Lung (tissue), 12 donors: ENCODE measurements around the gene AFAP1L2. TPM values are rescaled to one million over a fixed set of nuclear protein-coding genes. Genes with fewer than 3 reads are reported as not detected.

Source experiments
- ATAC-seq: fragments of 200-7000 bp; cut with Tn5 transposase; one replicate; pipeline ENCODE4 v1.9.1; 2020; ENCODE audit warnings: moderate number of reproducible peaks; ENCODE audit not compliant: insufficient read depth, low FRiP score
- DNase-seq, 3 donors: peaks; one replicate each; pipeline ENCODE4 v3.0.0-alpha.2; 2013 to 2017
- H3K27ac ChIP-seq, 2 donors: one replicate each; pipeline ENCODE4 v1.5.1; 2013; ENCODE audit warnings: mild to moderate bottlenecking in 2 of 2, moderate library complexity in 2 of 2, control low read depth in 1 of 2, inconsistent platforms in 1 of 2, low read depth in 1 of 2, low read length in 1 of 2
- H3K27me3 ChIP-seq, 3 donors: one replicate each; pipeline ENCODE4 v1.5.1; 2013; ENCODE audit warnings: low read length in 2 of 3; ENCODE audit not compliant: control insufficient read depth in 3 of 3, insufficient read depth in 3 of 3
- H3K36me3 ChIP-seq, 4 donors: one replicate each; pipeline ENCODE4 v1.5.1; 2013; ENCODE audit warnings: low read length in 4 of 4, mild to moderate bottlenecking in 1 of 4, moderate library complexity in 1 of 4; ENCODE audit not compliant: control insufficient read depth in 4 of 4, insufficient read depth in 4 of 4
- H3K4me1 ChIP-seq, 5 donors: one replicate each; pipeline ENCODE4 v1.5.1; 2013; ENCODE audit warnings: low read length in 5 of 5, mild to moderate bottlenecking in 2 of 5, moderate library complexity in 1 of 5; ENCODE audit not compliant: control insufficient read depth in 5 of 5, insufficient read depth in 5 of 5
- H3K4me3 ChIP-seq: one replicate; pipeline ENCODE4 v1.5.1; 2013; ENCODE audit warnings: mild to moderate bottlenecking, control low read depth, moderate library complexity
- H3K9ac ChIP-seq, 2 donors: one replicate each; pipeline ENCODE4 v1.5.1; 2013; ENCODE audit warnings: low read length in 2 of 2, control low read depth in 1 of 2; ENCODE audit not compliant: insufficient read depth in 1 of 2
- H3K9me3 ChIP-seq, 4 donors: one replicate each; pipeline ENCODE4 v1.5.1; 2013; ENCODE audit warnings: low read length in 3 of 4, mild to moderate bottlenecking in 1 of 4, moderate library complexity in 1 of 4; ENCODE audit not compliant: control insufficient read depth in 4 of 4, insufficient read depth in 3 of 4
- WGBS, 2 donors: extraction: QIAGEN DNeasy Blood & Tissue Kit; methylation state at CpG; one replicate each; pipeline ENCODE4 v1.1.7; 2013; 5-methylcytosine and 5-hydroxymethylcytosine counted together
- polyA plus RNA-seq, 2 donors: library from polyadenylated mRNA; stranded (reverse); fragments of 200-250 nt; gene quantifications; one replicate each; pipeline ENCODE4 v1.2.1, GENCODE V29; 2013
- total RNA-seq, 2 donors: library from RNA; depleted of rRNA in 1 of 2; stranded (reverse); fragments of >200 nt in 1 of 2; gene quantifications; one replicate each; pipeline ENCODE4 v1.2.1, GENCODE V29; 2014 to 2021
- TF ChIP-seq, protein P1 (sequence below): IDR thresholded peaks from 2 replicates; pipeline ENCODE4 v1.5.1; 2012; ENCODE audit warnings: mild to moderate bottlenecking; ENCODE audit errors: control extremely low read depth, extremely low read depth
- donor health status: control.
- donor health status: control.
- donor health status: Bipolar disorder and iron deficiency.
- donor health status: healthy.
- donor health status: DM: yes; HTN: yes; CAD: no.

The AFAP1L2 gene
- total and polyA plus RNA-seq, 4 donors: 2.0 to 21.0 (median 5.8) TPM

DNA sequence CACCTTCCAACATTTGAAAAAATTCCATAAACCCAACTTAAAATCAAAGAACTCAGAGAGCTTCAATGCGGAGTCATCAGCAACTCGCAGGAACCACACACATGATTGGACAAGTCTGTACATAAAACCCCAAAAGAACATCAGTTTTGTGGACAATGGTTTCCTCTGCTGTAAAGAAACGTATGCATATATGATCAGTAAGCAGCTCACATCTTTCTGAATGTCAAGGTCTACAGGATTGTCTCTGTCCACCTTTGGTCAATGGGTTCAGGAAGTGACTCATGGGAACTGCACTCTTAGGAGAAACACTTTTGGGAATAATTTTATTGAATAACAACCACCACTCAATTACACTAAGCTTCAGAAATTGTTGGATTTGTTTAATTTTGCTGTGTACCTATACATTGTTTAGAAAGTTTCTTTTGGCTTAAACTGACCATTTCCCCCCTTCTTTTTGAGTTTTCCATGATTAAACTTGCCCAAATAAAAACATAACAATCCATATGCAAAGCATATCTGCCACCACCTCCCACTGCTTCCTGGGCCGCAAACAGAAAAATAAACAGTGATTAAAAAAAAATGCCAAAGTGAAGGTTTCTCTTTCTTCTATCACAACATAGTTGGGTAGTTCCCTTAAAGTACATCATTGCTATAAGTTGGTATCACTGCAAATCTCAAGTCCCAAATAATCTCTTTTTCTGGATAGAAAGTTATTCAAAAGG, 27.3 kb upstream of the AFAP1L2 start:
- no peak overlapping the region for H3K4me3 ChIP-seq
- TF ChIP-seq, protein P1, sequence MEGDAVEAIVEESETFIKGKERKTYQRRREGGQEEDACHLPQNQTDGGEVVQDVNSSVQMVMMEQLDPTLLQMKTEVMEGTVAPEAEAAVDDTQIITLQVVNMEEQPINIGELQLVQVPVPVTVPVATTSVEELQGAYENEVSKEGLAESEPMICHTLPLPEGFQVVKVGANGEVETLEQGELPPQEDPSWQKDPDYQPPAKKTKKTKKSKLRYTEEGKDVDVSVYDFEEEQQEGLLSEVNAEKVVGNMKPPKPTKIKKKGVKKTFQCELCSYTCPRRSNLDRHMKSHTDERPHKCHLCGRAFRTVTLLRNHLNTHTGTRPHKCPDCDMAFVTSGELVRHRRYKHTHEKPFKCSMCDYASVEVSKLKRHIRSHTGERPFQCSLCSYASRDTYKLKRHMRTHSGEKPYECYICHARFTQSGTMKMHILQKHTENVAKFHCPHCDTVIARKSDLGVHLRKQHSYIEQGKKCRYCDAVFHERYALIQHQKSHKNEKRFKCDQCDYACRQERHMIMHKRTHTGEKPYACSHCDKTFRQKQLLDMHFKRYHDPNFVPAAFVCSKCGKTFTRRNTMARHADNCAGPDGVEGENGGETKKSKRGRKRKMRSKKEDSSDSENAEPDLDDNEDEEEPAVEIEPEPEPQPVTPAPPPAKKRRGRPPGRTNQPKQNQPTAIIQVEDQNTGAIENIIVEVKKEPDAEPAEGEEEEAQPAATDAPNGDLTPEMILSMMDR: no peak
- no peak overlapping the region for H3K27ac ChIP-seq
- H3K9ac ChIP-seq: no peak overlapping the region
- H3K36me3 ChIP-seq: peaks cover 3 to 37% (median 14%) of the 10 kb centered on the region in 4 donors
- 92% methylated on average over 4 of the region's 4 CpGs for WGBS, 2 donors
- H3K4me1 ChIP-seq: peaks cover 2 to 28% (median 7%) of the 10 kb centered on the region in 5 donors
- ATAC-seq (no peak), DNase-seq (peak in 2 of 3 donors; percentile 62 to 72)
- H3K27me3 ChIP-seq: no peaks in the 10 kb centered on the region
- H3K9me3 ChIP-seq: no peaks in the 10 kb centered on the region

DNA sequence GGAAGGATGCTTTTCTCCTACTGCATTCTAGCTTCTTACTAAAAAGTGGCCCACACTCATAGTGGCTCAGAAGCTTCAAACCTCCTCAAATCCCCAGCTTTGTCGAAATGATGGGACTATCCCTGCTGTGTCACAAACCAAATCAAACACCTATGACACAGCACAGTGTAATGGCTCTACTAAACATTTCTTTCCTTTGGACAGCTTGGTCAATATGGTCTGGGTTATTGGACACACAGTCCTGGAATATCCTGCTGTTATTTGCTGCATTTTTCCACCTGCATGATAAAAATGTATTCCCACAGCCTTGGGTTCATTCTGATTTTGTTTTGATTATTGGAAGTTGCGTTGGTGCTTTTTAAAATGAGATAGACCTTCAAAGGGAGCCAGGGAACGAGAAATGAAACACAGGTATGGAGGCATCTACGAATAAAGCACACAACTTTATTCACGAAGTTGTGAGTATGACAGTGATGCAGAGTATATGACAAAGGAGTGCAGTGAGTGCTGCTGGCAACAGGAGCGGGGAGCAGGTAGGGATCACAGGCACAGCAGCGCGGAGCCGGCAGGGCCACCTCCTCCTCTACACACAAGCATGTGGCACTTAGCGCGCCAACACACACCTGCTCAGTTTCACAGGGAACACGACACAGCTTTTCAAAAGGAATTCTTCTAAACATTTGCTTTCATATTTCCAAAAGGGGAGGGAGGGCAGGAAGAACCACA, 26.5 kb upstream of the AFAP1L2 start:
- no peaks in the 10 kb centered on the region for H3K9me3 ChIP-seq
- H3K4me1 ChIP-seq: peaks cover 2 to 32% (median 7%) of the 10 kb centered on the region in 5 donors
- H3K4me3 ChIP-seq: no peak overlapping the region
- H3K27me3 ChIP-seq: no peaks in the 10 kb centered on the region
- H3K27ac ChIP-seq: no peak overlapping the region
- DNase-seq (no peak), ATAC-seq (no peak)
- no peak overlapping the region for H3K9ac ChIP-seq
- TF ChIP-seq, protein P1: no peak
- peaks cover 2 to 30% (median 12%) of the 10 kb centered on the region in 4 donors for H3K36me3 ChIP-seq
- 93 to 95% methylated on average over 12 of the region's 12 CpGs for WGBS, 2 donors

DNA sequence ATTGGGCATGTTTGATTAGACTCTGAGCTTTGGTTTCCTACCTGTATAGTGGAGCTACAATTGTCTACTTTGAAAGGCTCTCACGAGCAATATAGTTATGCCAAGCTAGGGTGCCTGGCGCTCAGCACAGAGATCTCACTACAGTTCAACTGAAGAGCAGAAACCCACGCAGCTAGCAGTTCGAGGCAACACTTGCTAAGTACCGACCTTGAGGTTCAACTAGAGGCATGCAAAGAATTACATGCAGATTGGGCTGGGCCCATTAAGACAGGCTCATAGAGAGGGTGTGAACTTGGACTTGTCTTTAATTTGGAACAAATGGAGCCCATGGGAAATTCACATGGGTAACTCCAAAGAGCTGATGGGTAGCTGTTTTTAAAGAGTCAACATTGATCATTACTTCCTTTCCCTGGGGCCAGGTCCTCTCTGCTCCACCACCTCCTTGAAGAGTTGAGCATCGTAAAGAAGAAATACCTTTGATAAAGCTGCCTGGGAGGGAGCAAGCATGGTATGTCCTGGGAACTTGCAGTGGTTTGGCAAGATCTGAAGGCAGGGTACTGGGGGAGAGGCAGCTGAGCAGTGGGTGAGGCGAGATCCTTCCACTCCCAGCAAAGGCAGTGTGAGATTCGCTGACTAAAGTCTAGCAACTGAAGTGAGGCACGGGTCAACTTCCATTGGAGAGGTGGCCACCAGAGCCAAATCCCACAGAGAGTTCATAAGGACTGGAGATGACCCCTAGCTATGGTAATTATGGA, 25.5 kb upstream of the AFAP1L2 start:
- 87 to 88% methylated on average over 9 of the region's 9 CpGs for WGBS, 2 donors
- no peak for ATAC-seq
- H3K27me3 ChIP-seq: no peaks in the 10 kb centered on the region
- peaks cover 2 to 32% (median 7%) of the 10 kb centered on the region in 5 donors for H3K4me1 ChIP-seq
- H3K27ac ChIP-seq: no peak overlapping the region
- no peak overlapping the region for H3K9ac ChIP-seq
- no peak overlapping the region for H3K4me3 ChIP-seq
- peaks cover 0 to 19% (median 8%) of the 10 kb centered on the region in 4 donors for H3K36me3 ChIP-seq
- no peaks in the 10 kb centered on the region for H3K9me3 ChIP-seq
- TF ChIP-seq, protein P1: no peak
- no peak for DNase-seq
